Activated gamma-delta T cell treated with Interleukin-2 at 50 U/mL for 16 hours (primary cell): ENCODE data around the gene NPB.

Source experiments
- DNase-seq: peaks from one replicate; pipeline ENCODE4 v3.0.0-alpha.2; 2020

NPB gene

DNA sequence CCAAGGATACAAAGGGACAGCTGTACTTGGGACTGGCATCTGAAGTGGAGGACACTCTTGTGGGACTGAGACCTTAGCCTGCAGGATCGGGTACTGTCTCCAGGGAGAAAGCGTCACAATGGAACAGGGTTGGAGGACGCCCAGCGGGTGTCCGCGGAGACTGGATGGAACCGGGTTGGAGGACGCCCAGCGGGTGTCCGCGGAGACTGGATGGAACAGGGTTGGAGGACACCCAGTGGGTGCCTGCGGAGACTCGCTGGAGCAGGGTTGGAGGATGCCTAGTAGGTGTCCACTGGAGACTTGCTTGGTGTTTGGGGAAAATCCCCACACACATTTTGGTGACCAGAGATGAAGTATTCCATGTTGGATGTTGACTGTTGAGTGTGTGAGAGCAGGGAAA lies 45.2 kb downstream of the NPB start, which contains the start of gene MYADML2:
Gene MYADML2, minus strand, starts transcription at position 45 of the 400 bp plus-strand sequence. CDS start 5,492 bp downstream, outside the sequence.
- DNase-seq, result no peak

DNA sequence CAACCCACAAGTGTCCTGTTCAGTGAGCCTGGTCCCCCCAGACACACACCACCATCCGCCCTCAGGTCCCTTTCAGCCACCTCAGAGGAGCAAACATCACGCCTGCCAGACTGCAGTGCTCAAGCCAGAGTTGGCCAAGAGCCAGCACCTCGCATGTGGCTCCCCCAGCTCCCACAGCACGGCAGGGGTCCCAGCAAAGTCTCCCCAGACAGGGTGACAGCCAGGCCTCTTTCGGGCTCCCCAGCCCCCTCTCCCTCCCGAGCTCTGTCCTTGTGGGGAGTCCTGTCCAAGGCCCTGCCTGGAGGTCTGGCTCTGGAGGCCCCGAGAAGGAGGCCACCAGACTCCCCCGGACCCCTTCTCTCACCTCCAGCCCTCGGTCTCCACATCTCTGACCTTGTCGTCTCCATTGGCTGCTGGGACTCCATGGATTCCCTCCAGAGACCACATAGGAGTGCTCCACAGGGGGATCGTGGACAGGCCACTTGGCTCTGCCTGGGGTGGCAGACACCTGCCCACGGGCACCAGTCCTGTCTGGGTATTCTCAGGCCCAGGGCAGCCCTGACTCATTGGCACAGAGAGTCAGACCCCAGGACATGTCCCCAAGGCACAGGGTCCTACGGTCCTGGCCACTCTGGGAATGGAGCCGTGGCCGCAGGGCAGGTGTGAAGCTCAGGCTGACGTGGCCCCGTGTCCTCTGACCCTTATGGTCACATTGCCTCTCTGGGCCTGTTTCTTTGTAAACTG lies 46.8 kb downstream of the NPB start:
- no peak for DNase-seq

- DNase-seq, result no peak
Observed at GRCh38 chr17:81950501-81950900, 48.5 kb downstream of the NPB start.

DNA sequence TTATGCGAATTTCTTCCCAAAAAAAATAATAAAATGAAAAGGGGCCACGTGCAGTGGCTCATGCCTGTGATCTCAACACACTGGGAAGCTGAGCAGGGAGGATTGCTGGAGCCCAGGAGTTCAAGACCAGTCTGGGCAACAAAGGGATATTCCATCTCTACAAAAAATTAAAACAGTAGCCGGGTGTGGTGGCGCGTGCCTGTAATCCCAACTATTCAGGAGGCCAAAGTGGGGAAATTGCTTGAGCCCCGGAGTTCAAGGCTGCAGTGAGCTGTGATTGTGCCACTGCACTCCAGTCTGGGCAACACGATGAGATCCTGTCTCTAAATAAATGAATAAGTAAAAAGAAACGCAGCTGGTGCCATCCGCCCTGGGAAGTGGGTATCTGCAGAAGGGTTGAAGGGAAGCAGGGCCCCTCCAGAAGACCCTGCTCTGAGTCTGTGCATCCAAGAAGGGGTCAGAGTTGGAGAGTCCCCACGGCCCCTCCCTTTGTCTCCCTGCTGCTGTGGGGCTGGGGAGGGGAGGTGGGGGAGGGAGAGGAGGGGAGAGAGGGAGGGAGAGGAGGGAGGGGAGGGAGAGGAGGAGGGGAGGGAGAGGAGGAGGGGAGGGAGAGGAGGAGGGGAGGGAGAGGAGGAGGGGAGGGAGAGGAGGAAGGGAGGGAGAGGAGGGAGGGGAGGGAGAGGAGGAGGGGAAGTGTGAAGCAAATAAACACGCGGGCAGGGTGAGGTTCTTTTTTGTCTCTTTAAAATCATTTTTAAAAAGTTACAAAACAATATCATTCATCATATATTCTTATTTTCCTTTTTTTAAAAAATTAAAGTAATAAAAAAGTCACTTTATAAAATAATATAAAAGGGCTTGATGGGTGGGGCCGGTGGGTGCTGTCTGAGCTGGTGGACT lies 50.0 kb downstream of the NPB start:
- no peak for DNase-seq
